Head of caudate nucleus (tissue), 42 donors: Measurements from ENCODE around the gene ACACA.

Source experiments
- DNase-seq, 42 donors: peaks; one replicate each; pipeline versions ENCODE4 v3.0.0 to v3.0.0-alpha.2; 2020 to 2021; ENCODE audit warnings: mixed read lengths in 7 of 42
- intact Hi-C: fragments of 100-400 bp; cut with DNase I; formaldehyde crosslinking; loops from one replicate; pipeline ENCODE4 v1.15.0; 2022

Gene ACACA

DNA sequence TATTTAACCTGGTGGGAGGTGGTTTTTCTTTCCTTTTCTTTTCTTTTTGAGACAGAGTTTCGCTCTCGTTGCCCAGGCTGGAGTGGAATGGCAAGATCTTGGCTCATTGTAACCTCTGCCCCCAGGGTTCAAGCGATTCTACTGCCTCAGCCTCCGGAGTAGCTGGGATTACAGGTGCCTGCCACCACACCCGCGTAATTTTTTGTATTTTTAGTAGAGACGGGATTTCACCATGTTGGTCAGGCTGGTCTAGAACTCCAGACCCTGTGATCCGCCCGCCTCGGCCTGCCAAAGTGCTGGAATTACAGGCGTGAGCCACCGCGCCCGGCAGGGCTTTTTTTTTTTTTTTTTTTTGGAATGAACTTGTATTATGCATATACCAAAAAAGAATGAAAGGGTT lies 1.1 kb downstream of the ACACA start:
- DNase-seq: peak in 1 of 42 donors; percentile 12
- intact Hi-C loops: loop anchor here (5.0 kb wide), 2 partner anchors 33 to 48 kb away; no protein-coding TSS in a partner anchor

DNA sequence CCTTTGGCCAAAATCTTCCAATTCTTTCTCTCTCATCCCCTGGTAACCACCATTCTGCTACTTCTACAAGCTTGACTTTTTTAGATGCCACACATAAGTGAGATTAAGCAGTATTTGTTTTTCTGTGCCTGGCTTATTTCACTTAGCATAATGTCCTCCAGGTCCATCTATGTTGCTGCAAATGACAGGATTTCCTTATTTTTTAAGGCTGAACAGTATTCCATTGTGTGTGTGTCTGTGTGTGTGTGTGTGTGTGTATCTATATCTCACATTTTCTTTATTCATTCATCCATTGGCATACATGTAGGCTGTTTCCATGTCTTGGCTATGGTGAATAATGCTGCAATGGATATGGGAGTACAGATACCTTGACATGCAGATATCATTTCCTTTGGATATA lies 6.1 kb downstream of the ACACA start:
- intact Hi-C loops: no loop called here
- DNase-seq: no peak

DNA sequence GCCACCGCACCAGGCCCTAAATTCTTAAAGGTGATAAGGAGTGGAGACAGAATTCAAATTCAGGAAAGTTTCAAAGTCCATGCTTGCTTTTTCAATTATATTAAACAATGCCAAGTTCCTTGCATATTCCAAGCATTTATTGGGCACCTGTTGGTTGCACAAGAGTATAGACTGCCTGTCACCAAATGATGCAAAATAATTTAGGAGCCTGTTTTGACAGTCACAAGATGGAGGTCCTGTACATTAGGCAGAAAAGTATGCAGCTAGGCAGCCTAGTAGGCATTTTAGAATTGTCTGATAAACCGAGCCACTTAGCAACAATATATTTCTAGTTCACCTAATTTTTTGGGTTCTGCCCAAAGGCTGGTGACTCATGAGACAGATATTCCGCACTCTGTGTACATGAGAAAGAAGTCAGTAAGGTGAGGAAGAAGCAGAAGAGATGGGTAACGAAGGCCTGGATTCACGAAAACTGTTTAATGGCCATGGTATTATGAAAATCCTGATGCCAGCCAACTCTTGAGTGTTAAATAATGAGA lies 7.3 kb downstream of the ACACA start:
- peak in 6 of 42 donors; percentile 6 to 46 (median 24) for DNase-seq
- intact Hi-C loops: no loop called here

DNA sequence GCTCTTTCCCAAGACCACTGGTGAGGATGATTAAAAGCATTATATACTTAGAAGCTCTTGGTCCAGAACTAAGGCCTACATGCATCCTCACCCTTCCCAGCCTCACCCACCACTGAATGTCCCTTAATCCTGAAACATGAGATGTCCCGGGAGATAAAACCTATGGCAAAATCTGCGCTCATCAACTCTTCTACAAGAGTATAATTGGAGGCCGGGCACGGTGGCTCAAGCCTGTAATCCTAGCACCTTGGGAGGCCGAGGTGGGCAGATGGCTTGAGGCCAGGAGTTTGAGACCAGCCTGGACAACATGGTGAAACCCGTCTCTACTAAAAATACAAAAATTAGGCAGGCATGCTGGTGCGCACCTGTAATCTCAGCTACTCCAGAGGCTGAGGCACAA lies 13.3 kb downstream of the ACACA start:
- no peak for DNase-seq
- intact Hi-C loops: no loop called here

DNA sequence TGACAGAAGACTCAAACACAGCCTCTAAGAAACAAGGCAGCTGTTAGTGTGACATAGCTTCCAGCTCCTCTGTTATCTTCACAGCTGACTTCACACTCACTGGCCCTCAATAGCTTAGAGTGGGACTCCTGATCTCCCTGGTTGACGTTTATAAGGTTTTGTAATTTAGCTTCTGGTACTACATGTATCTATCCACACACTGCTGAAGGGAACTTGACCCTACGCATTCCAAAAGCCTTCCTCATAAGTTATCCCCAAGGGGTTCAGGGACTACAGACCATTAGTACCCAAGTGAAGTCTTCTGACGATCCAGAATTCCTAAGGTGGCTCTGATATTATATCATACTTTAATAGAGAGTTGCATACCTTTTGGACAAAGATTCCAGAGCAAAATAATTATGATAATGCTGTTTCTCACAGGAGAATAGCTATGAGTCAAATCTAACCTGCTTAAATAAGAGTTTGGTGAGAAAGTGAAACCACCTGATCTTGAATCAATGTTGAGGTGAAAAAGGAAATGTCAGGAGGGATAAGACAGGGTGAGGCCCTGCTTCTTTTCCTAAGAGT lies 14.5 kb downstream of the ACACA start:
- no peak for DNase-seq

DNA sequence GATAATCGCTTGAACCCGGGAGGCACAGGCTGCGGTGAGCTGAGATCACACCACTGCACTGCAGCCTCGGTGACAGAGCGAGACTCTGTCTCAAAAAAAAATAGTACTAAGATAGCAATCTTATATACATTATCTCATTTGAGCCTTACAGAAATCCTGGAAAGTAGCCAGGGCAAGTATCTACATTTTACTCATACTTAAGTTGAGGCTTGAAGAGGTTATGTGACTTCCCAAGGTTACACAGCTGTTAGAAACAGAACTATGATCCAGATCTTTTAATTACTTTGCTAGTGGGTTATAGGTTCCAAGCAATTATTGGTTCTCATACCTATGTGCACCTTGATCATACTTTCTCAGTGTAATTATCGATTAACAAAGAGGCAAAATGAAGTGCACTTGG lies 15.5 kb downstream of the ACACA start:
- intact Hi-C loops: no loop called here
- DNase-seq: no peak

More for the DNA sequence above, 14.5 kb downstream of the ACACA start:
- intact Hi-C loops: no loop called here

DNA sequence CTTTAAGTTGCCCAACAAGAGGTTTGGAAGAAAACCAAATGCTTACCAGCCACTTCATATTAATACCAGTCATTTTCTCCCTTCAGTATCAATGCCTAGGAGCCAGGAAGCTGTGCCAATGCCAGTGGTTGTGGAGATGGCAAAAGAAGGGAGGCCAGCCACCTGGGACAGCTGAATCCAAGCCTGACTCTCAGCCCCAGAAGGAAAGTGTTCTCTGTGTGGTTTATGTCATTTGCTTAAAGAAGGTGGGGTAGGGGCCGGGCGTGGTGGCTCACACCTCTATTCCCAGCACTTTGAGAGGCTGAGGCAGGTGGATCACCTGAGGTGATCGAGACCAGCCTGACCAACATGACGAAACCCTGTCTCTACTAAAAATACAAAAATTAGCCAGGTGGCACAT lies 17.5 kb downstream of the ACACA start:
- intact Hi-C loops: no loop called here
- DNase-seq: no peak

DNA sequence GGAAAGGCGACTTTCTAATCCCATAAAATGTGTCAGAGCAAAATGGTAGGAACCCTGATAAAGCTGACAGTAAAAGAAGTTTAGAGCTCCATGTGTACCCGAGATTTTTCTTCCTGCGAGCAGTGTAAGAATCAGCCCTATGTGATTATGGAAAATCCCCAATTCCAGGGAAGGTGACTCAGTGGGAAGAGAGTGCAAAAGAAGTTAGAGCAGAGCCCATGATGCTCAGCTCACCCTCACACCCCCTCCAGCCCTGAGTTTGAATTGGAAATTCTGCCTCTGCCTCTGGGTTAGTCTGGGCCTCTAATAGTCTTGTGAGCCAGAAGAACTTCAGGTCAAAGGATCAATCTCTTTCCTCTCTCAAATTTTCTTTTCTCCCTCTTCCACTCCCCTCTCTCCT lies 18.4 kb downstream of the ACACA start:
- peak in 18 of 42 donors; percentile 8 to 56 (median 36) for DNase-seq
- intact Hi-C loops: no loop called here

DNA sequence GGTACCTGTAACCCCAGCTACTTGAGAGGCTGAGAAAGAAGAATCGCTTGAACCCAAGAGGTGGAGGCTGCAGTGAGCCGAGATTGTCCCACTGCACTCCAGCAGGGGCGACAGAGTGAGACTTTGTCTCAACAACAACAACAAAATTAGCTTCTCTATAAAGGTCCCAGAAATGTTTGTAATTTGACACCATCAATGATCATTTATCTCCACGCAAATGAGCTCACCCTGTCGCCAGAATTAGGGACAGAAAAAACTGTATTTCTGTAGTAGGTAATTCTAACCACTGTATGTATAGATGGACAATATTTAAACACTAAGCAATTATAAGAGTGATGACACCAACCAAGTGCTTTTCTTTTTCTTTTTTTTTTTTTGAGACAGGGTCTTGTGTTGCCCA lies 20.2 kb downstream of the ACACA start:
- intact Hi-C loops: no loop called here

DNA sequence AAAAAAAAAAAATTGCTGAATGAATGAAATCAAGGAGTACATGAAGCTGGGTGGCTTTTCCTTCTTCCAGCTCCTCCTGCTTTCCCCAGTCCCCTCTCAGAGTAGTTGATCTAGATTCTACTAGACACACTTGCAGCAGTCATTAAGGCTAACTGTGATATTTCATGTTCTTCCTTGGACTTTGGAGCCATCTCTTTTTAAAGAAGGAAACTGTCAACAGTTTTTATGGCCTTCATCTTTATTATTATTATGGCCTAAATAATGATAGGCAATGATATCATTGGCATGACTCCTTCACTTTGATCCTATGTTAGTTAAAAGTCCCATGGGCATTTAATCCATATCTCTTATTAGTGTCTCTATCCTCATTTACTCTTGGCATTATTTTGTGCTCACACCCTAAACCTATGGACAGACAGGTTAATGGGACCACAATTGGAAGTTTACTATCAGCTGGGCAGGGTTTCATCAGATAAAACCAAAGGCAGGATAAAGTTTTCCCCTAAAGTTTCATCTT lies 21.1 kb downstream of the ACACA start:
- no peak for DNase-seq

More for the DNA sequence above, 20.2 kb downstream of the ACACA start:
- DNase-seq: no peak

DNA sequence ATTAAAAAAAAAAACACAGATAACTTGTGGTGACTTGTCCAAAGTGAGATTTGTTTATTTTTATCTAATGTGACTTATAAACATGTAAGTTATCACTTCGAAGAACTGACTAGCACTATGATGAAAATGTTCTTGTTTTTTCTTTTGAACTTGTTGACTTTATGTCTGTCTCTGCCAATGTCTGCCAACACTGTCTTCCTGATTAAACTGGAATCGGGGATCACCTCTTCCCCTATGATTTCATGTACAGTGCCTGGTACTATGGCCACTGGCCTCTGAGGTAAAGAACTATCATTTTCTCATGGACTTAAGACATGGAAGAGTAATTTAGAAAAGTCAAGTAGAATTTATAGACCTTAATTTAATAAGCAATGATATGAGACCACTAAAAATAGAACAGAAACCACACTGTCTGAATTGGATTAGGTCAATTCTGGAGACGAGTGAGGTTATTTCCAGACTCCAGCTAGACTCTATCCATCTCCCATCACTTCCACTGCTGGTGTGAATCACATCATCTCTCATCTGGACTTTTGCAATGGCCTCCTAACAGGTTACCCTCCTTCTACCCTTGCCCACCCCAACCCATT lies 22.0 kb downstream of the ACACA start:
- DNase-seq: no peak
- intact Hi-C loops: no loop called here

More for the DNA sequence above, 21.1 kb downstream of the ACACA start:
- intact Hi-C loops: no loop called here

DNA sequence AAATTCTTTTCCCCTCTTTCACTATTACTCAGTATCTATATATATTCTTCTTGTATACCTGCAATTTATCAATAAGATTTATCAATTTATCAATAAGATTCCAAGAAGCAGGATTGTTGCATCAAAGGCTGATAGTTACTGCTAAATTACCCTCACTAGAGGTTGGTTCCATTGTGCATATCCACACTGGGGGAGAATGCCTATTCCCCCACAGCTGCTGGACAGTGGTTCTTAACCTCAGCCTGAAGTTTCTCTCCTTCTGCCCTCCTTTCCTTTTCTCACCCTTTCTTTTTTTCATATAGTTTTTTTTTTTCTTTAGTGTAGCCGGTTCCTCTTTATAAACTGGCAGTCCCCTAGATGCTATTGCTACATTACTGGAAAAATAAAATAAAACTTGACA lies 24.6 kb downstream of the ACACA start:
- DNase-seq: no peak
- intact Hi-C loops: no loop called here

DNA sequence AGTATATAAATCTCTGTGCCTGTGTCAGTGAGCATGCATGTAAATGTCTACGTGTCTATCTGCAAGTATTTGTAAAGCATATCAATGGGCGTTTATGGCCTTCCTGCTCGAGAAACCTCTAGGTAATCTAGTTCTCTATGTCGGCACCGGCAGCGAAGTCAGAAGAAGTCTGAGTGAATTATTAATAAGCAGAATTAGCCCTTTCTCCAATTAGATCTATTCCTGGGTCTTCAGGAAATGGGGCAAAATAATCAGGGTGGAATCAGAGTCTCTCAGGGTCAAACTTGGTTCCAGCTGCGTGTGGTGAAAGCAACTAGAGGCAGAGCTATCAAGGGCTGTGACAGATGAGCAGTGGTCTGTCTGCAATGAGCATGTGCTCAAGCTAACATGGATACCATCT lies 30.9 kb downstream of the ACACA start, which contains the start of gene C17orf78:
TSS of gene C17orf78 (plus strand) at position 280 of the 400 bp plus-strand sequence. CDS start at position 388, 108 bp downstream.
- intact Hi-C loops: no loop called here
- no peak for DNase-seq

DNA sequence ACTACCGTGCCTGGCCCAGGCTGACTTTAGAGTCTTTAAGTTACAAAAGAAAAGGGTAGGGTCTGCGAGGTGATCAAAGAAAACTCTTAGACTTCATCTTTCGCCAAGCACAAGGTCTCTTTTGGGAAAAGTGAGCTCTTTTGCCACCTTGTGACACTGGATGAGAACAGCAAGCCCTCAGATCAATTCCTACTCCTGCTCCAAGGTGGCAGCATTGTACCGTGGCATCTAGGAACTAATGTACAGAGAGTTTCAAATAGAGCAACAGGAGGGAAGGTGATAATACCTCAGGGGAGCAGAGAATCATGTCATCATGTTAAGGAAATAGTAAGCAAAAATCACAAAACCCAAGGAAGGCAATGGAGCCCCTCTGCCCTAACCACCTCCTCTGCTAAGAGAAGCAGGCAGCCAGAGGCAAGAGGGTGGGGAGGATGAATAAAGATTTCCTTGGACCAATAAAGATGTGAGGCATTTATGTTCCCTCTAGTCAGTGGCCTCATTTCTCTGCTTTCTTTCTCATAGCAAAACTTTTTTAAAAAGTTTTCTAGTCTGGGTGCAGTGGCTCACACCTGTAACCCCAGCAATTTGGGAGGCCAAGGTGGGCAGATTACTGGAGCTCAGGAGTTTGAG lies 33.0 kb downstream of the ACACA start:
- intact Hi-C loops: loop anchor here (5.0 kb wide), 1 partner anchor 34 kb away; the partner anchor contains the start of genes ACACA and TADA2A
- peak in 41 of 42 donors; percentile 42 to 87 (median 72) for DNase-seq

DNA sequence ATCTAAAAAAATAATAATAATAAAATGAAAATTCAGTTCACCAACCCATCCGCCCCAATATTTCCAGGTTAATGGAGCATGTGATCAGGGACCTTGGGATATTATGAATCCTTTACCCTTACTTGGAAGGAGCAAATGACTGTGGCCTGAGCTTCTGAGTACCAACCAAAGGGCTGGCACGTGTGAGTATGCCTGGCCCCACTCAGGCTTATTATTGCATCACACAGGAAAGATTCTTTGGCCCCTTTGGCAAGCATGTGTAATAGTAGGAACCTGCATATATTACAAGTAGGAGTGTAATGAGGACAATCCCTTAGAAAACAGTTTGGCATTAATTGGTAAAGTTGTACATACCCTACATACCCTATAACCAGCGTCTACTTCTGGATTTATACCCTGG lies 38.1 kb downstream of the ACACA start:
- intact Hi-C loops: no loop called here
- DNase-seq: no peak

DNA sequence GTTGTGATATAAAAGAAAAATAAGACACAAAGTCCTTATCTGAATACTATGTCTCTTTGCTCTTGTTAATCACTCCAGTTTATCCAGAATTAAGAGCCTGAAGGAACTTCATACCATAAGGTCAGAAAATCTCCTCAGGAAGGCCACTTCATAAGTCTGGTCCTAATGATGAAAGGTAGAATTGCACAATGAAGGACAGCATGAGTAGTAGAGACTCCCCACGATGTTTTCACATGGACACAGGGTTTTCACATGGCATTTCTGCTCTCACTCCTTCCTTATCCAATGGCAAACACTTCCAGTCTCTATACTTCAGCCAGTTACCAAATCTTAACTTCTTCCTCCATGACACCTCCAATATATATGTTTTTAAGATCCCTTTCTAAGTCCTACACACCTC lies 41.0 kb downstream of the ACACA start:
- DNase-seq: no peak
- intact Hi-C loops: no loop called here

DNA sequence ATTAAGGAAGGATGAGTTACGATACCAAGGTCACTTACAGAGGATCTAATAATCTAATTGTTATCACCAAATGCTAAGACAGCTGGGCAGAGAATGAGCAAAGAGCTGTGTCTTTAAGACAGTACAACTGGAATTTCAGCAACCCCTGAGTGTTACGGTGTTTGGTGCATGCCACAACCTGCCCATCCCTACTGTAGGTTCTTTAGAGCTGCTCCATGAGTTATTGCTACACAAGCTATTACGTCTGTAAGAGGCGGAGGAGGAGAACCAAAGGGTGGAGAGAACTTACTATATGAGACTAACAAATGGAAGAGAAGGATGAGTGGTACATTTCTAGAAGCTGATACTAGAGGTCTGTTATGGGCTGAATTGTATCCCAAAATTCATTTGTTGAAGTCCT lies 45.1 kb downstream of the ACACA start:
- no peak for DNase-seq
- intact Hi-C loops: no loop called here

DNA sequence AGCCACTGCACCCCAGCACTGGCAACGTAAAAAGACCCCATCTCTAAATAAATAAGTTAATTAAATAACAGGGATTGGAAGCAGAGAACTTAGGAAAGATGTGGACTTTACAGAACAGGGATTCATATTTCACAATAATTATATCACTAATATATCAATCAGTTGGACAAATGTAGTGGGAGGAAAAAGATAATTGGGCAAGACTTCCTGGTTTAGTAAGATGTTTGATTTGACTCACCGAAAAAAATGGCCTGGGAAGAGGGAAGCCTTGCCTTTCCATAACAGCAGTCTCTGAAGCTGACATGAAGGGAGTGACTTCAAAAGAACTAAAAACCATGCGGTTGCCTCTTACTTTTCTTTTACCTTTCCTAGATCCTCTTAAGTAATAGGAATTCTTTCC lies 46.0 kb downstream of the ACACA start:
- no peak for DNase-seq
- intact Hi-C loops: no loop called here

DNA sequence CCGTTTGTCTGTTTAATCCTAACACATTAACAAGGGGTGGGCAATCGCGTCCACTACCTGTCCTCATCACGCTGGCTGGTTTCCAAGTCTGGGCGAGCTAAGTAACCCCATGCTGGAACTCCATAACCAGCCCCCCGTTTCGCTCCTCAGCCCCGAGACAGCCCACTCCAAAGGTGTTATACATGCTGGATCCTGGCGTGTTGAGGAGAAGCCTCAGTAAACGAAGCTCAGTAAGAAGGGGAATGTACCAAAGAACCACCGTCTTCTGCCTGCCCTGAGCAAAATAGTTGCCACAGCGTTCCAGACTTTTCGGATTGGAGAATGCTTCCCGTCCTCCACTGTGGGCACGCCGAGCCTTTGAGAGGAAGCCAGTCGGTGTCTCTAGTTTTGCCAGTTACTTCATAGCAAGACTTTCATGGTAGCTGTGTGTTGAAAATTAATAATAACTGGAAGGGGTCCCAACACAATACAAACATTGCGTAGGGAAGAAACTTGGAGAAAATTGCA lies 46.9 kb downstream of the ACACA start:
- peak in 4 of 42 donors; percentile 4 to 13 (median 6) for DNase-seq
- intact Hi-C loops: loop anchor here (5.0 kb wide), 1 partner anchor 48 kb away; the partner anchor contains the start of genes ACACA and TADA2A
